Measurements from ENCODE around the gene GRK1.
"Not testable (repeated sequence)": the region's sequence is repeated elsewhere in the genome, so short reads cannot be mapped to it uniquely, and the experiment has no call there.

The GRK1 gene

DNA sequence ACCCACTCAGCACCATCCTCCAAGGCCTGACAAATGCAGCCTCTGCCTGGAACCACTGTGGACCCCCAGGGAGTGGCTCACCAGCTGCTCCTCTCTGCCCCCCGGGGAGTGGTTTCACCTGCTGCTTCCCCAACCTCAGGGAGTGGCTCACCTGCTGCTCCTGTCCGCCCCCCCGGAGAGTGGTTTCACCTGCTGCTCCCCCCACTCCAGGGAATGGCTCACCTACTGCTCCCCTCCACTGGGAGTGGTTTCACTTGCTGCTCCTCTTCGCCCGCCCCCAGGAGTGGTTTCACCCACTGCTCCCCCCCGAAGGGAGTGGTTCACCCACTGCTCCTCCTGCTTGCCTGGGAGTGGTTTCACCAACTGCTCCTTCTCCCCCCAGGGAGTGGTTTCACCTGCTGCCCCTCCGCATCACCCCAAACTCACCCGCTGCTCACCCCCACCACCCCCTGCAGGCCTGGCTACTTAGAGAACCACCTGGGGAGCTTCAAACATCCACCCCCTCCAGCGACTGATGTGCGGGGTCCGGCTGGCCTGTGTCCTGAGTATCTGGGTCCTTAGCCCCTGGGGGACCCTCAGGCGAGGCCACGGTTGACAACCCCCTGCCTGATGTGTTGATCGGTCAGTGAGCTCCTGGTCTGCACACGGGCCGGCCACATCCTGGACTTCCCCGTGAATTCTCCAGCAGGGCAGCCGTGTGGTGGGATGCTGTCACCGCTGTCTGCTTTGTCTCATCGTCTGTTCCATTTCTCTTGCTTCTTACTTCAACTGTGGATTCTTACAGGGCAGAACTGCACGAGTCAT is 77.4 kb downstream of the GRK1 start:
- no peak for DNase-seq

GRCh38 chr13:113745059-113745458 is 78.0 kb downstream of the GRK1 start:
- no peak for DNase-seq

DNA sequence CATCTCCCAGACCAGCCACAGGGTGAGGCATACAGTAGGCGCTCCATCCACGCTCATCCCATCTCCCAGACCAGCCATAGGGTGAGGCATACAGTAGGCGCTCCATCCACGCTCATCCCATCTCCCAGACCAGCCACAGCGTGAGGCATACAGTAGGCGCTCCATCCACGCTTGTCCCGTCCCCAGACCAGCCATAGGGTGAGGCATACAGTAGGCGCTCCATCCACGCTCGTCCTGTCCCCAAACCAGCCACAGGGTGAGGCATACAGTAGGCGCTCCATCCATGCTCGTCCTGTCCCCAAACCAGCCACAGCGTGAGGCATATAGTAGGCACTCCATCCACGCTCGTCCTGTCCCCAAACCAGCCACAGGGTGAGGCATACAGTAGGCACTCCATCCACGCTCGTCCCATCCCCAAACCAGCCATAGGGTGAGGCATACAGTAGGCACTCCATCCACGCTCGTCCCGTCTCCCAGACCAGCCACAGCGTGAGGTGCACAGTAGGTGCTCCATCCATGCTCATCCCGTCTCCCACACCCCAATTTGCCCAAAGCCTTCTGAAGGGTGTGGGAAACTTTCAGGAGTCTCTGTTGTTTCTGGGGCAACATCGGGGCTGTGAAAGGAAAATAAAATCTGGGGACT is 78.6 kb downstream of the GRK1 start:
- not testable (repeated sequence) for DNase-seq

- DNase-seq: no peak
Observed at GRCh38 chr13:113746143-113746525, 79.1 kb downstream of the GRK1 start.

DNA sequence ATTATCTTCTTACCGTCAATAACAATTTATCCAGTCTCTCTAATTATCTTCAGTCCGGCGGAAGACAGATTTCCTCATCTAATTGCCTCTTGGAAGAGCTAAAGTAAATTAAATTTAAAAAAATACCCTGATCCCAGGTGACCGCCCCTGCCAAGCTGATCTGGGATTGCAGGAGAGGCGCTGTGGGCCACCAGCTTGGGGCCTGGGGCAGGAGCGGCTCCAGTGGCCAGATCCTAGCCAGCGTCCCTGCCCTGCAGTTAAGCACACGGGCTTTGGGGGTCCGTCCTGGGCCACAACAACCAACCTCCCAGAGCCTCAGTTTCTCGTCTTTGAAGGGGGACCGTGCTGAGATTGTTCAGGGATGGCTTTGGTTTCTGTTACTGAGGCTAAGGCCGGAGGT is 79.7 kb downstream of the GRK1 start:
- DNase-seq: no peak

DNA sequence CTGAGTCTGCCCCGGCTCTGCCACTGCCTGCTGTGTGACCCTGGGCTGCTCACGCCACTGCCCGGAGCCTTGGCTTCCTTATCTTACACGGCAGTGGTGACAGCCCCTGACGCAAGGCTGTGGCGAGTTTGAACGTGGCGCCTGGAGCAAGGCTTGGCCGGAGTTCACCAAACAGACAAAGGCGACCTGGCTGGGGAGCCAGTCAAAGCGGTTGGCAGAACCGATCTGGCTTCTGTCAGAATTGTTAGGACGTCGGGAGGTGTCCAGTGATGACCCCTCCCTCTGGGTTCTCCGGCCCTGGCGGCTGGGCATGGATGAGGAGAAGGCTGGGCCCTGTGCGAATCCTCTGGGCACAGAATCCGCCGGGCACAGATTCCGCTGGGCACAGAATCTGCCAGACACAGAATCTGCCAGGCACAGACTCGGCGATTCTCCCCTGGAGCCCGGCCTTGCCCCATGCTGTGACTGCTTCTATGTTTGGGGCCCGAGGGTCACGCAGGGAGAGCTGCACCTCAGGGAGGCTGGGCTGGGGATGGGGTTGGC is 80.3 kb downstream of the GRK1 start:
- DNase-seq: no peak

DNA sequence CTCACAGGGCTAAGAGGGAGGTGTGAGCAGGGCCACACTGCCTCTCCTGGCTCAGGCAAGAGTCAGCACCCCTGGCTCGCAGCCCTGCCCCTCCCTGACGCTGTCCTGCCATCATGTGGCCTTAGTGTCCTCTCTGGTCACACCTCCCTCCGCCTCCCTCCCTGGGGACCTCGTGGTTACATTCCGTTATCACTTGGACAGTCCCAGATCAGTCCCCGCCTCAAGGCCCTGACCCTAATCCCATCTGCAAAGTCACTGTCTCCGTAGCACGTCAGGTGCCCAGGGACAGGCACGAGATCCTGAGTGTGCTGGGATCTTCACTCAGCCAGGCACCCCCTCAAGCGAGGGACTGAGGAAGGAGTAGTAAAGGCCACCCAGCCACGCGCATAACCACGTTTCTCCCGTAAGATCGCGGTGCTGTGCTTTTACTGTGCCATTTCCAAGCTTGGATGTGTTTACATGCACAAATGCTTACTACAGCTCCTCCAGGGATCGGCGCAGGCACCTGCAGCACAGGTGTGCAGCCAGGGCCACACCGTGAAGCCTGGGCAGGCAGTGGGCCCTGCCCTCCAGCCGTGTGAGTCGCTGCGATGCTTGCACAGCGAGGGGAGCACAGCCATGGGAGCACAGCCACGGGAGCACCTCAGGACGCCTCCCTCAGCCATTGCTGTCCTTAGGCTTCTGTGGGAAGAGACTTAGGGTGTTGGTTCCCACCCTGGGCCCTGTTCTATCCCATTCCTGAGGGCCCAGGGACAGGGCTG is 81.3 kb downstream of the GRK1 start:
- no peak for DNase-seq

- DNase-seq: no peak
Observed at GRCh38 chr13:113748862-113749451, 81.9 kb downstream of the GRK1 start.

DNA sequence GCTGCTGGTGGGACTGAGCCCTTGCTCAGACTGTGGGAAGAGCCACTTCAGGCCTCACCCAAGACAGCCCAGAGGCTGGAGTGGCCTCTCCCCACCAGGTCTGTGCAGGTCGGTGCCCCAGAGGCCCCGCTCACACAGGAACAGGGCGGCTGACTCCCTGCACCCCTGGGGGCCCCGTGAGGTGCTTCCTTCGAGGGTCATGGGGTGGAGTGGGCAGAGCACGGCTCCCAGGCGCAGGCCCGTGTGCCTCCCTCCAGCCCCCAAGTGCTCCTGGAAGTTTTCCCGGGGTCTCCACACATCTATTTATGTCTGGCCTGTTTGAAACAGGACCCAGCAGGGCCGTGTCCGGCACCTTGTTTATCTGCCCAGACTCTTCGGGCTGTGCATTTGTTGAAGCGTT is 82.5 kb downstream of the GRK1 start:
- no peak for DNase-seq

DNA sequence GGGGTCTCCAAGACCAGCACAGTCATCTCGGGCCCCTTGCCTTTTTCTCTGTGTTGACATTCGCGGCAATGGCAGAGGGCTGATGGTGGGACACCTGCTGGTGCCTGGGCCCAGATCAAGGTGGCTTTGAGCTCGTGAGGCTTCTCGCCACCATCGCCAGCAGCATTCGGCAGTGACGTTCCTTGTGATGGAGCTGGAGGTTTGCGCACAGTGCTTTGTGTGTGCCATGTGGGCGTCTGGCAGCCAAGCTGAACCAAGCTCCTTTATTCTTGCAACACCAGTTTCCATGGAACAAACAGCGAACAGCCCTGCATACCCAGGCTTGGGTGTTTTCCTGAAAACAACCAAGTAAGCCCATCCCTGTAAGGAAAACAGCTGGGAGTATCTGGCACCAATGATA is 82.9 kb downstream of the GRK1 start:
- no peak for DNase-seq

DNA sequence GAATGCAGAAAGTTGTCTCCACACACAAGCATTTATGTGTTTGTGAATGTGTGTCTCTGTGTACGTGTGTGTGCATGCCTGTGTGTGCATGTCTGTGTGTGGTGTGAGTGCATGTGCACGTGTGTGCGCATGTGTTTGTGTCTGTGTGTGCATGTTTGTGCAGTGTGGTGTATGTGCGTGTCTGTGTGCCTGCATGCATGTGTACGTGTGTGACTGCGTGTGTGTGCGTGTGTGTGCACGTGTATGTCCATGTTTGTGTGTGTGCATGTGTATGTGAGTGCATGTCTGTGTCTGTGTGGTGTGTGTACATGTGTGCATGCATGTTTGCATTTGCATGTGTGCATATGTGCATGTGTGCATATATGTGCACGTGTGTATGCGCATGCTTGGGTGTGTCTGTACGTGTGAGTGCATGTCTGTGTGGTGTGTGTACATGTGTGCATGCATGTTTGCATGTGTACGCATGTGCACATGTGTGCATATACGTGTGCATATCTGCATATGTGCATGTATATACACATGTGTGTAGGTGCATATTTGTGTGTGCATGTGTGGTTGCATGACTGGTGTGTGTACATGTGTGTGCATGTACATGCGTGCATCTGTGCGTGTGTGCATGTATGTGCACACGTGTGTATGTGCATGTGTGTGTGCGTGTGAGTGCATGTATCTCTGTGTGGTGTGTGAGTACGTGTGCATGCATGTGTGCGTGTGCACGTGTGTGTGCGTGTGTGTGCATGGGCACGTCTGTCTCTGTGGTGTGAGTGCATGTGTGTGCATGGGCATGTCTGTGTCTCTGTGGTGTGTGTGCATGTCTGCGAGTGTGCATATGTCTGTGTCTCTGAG is 83.8 kb downstream of the GRK1 start:
- DNase-seq: no peak

DNA sequence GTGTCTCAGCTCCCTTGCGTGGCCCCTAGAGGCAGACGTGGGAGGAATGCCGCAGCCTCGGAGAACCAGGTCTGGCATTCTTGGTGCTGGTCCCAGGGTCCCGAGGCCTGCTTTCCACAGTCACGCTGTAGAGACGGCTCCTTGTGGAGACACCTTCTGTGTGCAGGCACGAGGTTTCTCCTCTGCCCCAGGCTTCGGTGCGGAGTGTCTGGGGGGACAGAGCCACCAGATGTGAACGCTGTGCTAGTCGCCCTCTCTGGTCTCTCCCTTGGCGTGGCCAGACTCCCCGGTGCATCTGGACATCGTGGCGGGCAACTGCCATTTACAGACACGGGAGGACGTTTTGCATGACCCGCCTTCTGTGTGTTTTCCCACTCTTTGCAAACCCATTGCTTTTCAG is 84.5 kb downstream of the GRK1 start:
- no peak for DNase-seq

- not testable (repeated sequence) for DNase-seq
Observed at GRCh38 chr13:113752211-113752986, 85.4 kb downstream of the GRK1 start.

- no peak for DNase-seq
Observed at GRCh38 chr13:113753171-113753570, 86.2 kb downstream of the GRK1 start.

- DNase-seq: no peak
Observed at GRCh38 chr13:113754242-113754641, 87.2 kb downstream of the GRK1 start.

GRCh38 chr13:113754691-113755090 is 87.7 kb downstream of the GRK1 start:
- DNase-seq: no peak

DNA sequence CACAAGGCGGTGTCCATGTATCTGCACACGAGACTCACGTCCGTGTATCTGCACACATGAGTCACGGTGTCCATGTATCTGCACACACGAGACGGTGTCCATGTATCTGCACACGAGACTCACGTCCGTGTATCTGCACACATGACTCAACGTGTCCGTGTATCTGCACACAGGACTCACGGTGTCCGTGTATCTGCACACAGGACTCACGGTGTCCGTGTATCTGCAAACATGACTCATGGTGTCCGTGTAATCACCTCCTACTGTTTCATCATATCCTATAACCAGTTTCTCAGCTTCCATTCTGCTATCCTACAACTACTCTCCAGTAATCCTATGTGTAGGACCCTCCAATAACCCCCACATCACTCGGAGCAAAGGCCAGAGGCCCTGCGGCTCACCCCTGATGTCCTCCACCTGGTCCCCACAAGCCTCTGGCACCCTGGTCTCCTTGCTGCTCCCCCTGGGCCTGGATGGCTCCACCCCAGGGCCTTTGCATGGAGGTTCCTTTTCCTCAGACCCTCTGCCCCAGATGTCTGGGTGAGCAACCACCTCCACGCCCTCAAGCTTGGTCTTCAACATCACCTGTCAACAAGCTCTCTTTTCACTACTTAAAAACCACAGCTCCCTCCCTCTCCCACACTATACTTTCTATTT is 89.5 kb downstream of the GRK1 start:
- no peak for DNase-seq

DNA sequence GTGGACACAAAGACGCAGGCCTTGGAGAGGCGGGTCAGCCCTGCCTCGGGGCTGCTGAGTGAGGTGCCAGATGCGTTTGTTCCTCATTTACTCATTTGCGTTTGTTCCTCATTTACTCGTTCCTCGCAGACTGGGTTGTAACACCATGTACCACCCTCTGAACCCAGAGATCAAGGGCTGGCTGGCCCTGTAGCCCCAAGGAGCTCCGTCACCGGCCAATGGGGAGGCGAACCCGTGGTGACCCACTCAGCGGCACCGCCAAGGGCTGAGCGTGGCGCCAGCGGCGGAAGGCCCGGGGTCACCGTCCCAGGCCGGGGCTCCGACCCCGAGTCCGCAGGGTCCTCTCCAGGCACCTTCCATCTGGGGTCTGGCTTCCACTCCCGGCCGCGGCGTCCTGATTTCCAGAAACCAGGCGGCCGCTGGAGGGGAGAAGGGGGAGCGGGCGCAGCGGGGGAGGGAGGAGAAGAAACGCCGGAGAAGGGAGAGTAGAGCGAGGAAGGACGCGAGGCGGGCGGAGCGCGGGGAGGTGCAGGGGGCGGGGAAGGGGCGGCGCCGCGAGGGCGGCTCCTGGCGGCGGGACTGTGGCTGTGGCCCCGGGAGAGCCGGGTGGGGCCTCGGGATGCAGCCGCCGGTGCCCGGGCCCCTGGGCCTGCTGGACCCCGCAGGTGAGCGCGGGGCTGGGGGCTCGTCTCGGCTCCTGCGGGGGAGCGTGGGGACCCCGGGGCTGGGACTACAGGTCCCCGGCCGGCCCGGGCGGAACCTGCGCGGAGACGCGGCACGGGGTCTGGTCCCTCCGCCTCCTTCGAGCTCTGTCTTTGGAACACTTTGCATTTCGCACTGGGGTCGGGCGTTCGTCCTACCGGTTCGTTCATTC is 91.9 kb downstream of the GRK1 start, which contains the start of gene TMEM255B:
TMEM255B (plus strand) TSS at position 576 of the 874 bp plus-strand sequence; CDS start at position 620, 44 bp downstream.
- peak; percentile 82 for DNase-seq

DNA sequence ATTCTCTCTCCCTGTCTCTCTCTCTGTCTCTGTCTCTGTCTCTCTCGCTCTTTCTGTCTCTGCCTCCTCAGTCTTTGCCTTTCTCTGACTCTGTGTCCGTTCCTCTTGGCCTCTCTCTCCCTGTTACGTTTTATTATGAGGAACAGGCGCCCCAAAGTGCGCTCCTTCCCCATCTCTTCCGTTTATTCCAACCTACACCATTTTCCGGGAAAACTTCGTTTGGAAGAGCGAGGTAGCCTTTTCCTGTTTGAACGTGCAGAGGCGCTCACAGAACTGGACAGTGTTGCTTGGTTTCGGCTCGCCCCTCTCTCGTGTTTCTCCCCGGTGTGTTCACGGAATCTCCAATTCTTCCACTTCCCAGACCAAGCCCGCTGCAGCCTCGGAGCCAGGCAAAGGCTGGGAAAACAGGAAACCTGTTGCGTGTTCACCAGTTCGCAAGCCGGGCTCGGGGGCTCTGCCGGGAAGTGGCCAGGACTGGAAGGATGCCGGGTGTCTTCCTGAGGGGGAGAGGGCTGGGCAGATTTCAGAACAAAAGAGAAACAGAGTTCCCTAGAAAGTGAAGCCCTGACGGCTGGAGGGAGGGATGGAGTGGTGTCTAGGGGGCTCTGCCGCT is 92.6 kb downstream of the GRK1 start:
- DNase-seq: no peak

Measured in right kidney (tissue), 1 donor.